SK-N-SH (cell line): ENCODE results near the gene CHRNG. TPM values are rescaled to one million over a fixed set of nuclear protein-coding genes. Genes with fewer than 3 reads are reported as not detected.

ENCODE experiments used
- CTCF ChIA-PET: fragments of 300-600, 350-600 bp; formaldehyde crosslinking; extraction: SDS; loops from one replicate; lab custom pipeline; 2021; lab: Yijun Ruan, JAX
- POLR2A ChIA-PET: fragments of 350-600 bp; sonication (Branson Sonifier 250); formaldehyde crosslinking; extraction: SDS; loops from one replicate; lab custom pipeline; 2020; ENCODE audit warnings: antibody characterized with exemption, inconsistent platforms; lab: Yijun Ruan, JAX
- DNase-seq: peaks from one replicate; pipeline ENCODE4 v3.0.0; 2012
- H2AFZ ChIP-seq: fragments of 200-600 bp; sonication (generic); 2 replicates; pipeline ENCODE4 v1.8.1; 2016; ENCODE audit warnings: antibody characterized with exemption, mild to moderate bottlenecking, low read depth
- H3F3A ChIP-seq: fragments of 200-600 bp; sonication (generic); replicated peaks from 2 replicates; pipeline ENCODE3; 2016; ENCODE audit warnings: antibody characterized with exemption, mild to moderate bottlenecking; ENCODE audit not compliant: insufficient read depth
- H3K27ac ChIP-seq, 2 experiments: fragments of 200-500 bp in 1 of 2; fragments of 200-600 bp in 1 of 2; sonication (Bioruptor generic) in 1 of 2; sonication (generic), shearing (Covaris generic) in 1 of 2; 2 replicates each; pipeline versions ENCODE4 v1.5.1 to v1.6.1; 2014 to 2016; ENCODE audit warnings: low read depth in 2 of 2, inconsistent platforms in 1 of 2, low read length in 1 of 2, mild to moderate bottlenecking in 1 of 2, mixed read lengths in 1 of 2
- H3K27me3 ChIP-seq: fragments of 200-600 bp; sonication (generic), shearing (Covaris generic); 2 replicates; pipeline ENCODE4 v1.6.1; 2016; ENCODE audit warnings: mixed run types; ENCODE audit not compliant: insufficient read depth
- H3K36me3 ChIP-seq, 2 experiments: fragments of 200-500 bp in 1 of 2; fragments of 200-600 bp in 1 of 2; sonication (Bioruptor generic) in 1 of 2; sonication (generic) in 1 of 2; replicated peaks in 1 of 2; 2 replicates each; pipeline versions ENCODE3 to v1.5.1; 2014 to 2016; ENCODE audit warnings: low read length in 1 of 2, mild to moderate bottlenecking in 1 of 2; ENCODE audit not compliant: insufficient read depth in 2 of 2, control insufficient read depth in 1 of 2
- H3K4me1 ChIP-seq, 2 experiments: fragments of 200-500 bp in 1 of 2; fragments of 200-600 bp in 1 of 2; sonication (Bioruptor generic) in 1 of 2; sonication (generic), shearing (Covaris generic) in 1 of 2; 2 replicates each; pipeline versions ENCODE4 v1.5.1 to v1.6.1; 2014 to 2016; ENCODE audit warnings: low read depth in 1 of 2, low read length in 1 of 2, mixed run types in 1 of 2; ENCODE audit not compliant: insufficient read depth in 2 of 2, control insufficient read depth in 1 of 2
- H3K4me2 ChIP-seq: fragments of 200-600 bp; sonication (generic), shearing (Covaris generic); 2 replicates; pipeline ENCODE4 v1.6.1; 2017; ENCODE audit warnings: mixed run types
- H3K4me3 ChIP-seq, 2 experiments: fragments of 200-500 bp in 1 of 2; fragments of 200-600 bp in 1 of 2; sonication (Bioruptor generic) in 1 of 2; sonication (generic), shearing (Covaris generic) in 1 of 2; 2 replicates each; pipeline versions ENCODE4 v1.5.1 to v1.8.1; 2014 to 2016; ENCODE audit warnings: low read depth in 2 of 2, inconsistent platforms in 1 of 2, low read length in 1 of 2, mild to moderate bottlenecking in 1 of 2, mixed read lengths in 1 of 2, moderate library complexity in 1 of 2
- H3K79me2 ChIP-seq: fragments of 200-600 bp; sonication (generic); 2 replicates; pipeline ENCODE4 v1.8.1; 2017; ENCODE audit warnings: mild to moderate bottlenecking; ENCODE audit not compliant: insufficient read depth
- H3K9ac ChIP-seq: fragments of 200-600 bp; sonication (generic); 2 replicates; pipeline ENCODE4 v1.6.1; 2017; ENCODE audit warnings: mixed run types
- H3K9me2 ChIP-seq: fragments of 200-600 bp; sonication (generic); 2 replicates; pipeline ENCODE4 v1.6.1; 2017; ENCODE audit warnings: mixed run types
- H3K9me3 ChIP-seq: fragments of 200-600 bp; sonication (generic); 2 replicates; pipeline ENCODE4 v1.6.1; 2017; ENCODE audit warnings: mixed run types, mild to moderate bottlenecking, moderate library complexity
- H4K20me1 ChIP-seq: fragments of 200-600 bp; sonication (generic); 2 replicates; pipeline ENCODE4 v1.6.1; 2017; ENCODE audit warnings: mild to moderate bottlenecking, mixed run types; ENCODE audit not compliant: insufficient read depth
- ELF1 ChIP-seq: IDR thresholded peaks from 2 replicates; pipeline ENCODE4 v1.4.0; 2012
- EP300 ChIP-seq, 2 experiments: IDR thresholded peaks; 2 replicates each; pipeline versions ENCODE4 v1.4.0 to v1.6.1; 2012; ENCODE audit warnings: borderline replicate concordance in 1 of 2, low read depth in 1 of 2, low read length in 1 of 2
- FOSL2 ChIP-seq: IDR thresholded peaks from 2 replicates; pipeline ENCODE4 v1.4.0; 2012; ENCODE audit warnings: low read depth, mild to moderate bottlenecking, moderate library complexity, borderline replicate concordance
- FOXJ3 ChIP-seq: sonication (generic); formaldehyde crosslinking; IDR thresholded peaks from 2 replicates; pipeline ENCODE4 v1.5.1; 2020; ENCODE audit warnings: mild to moderate bottlenecking, missing genetic modification reagents
- GABPA ChIP-seq: IDR thresholded peaks from 2 replicates; pipeline ENCODE4 v1.4.0; 2012; ENCODE audit warnings: low read depth, mild to moderate bottlenecking
- MEF2A ChIP-seq: IDR thresholded peaks from 2 replicates; pipeline ENCODE4 v1.4.0; 2012; ENCODE audit warnings: low read depth, borderline replicate concordance
- NFIC ChIP-seq: IDR thresholded peaks from 2 replicates; pipeline ENCODE4 v1.4.0; 2012; ENCODE audit warnings: borderline replicate concordance
- NRF1 ChIP-seq: IDR thresholded peaks from 2 replicates; pipeline ENCODE4 v1.6.1; 2012; ENCODE audit warnings: low read depth, mild to moderate bottlenecking, low read length
- POLR2AphosphoS5 ChIP-seq: IDR thresholded peaks from 2 replicates; pipeline ENCODE4 v1.6.1; 2012; ENCODE audit warnings: low read depth, low read length
- RCOR1 ChIP-seq: fragments of 150-350 bp; IDR thresholded peaks from 2 replicates; pipeline ENCODE4 v1.6.1; 2017; ENCODE audit warnings: antibody characterized with exemption, low read length
- RFX5 ChIP-seq: IDR thresholded peaks from 2 replicates; pipeline ENCODE4 v1.6.1; 2012; ENCODE audit warnings: mild to moderate bottlenecking, improper control_type of control experiment, low read length
- SMC3 ChIP-seq: IDR thresholded peaks from 2 replicates; pipeline ENCODE4 v1.6.1; 2012; ENCODE audit warnings: low read depth, low read length, improper control_type of control experiment
- TCF12 ChIP-seq: IDR thresholded peaks from 2 replicates; pipeline ENCODE4 v1.4.0; 2012
- TEAD4 ChIP-seq: IDR thresholded peaks from 2 replicates; pipeline ENCODE4 v1.4.0; 2012; ENCODE audit warnings: mild to moderate bottlenecking, borderline replicate concordance; ENCODE audit not compliant: insufficient read depth
- WGBS: methylation state at CpG from one replicate; pipeline ENCODE4 v1.1.6; 2017; ENCODE audit warnings: low lambda C conversion rate; 5-methylcytosine and 5-hydroxymethylcytosine counted together
- polyA plus RNA-seq, 3 experiments: library from polyadenylated mRNA; depleted of rRNA; stranded (reverse); fragments of >200 nt; gene quantifications; 2 replicates each; pipeline ENCODE4 v1.2.3, GENCODE V29; 2012
- TF ChIP-seq, protein P1 (sequence below): IDR thresholded peaks from 2 replicates; pipeline ENCODE4 v1.4.0; 2012; ENCODE audit warnings: low read depth, borderline replicate concordance
- TF ChIP-seq, protein P2 (sequence below): fragments of 200-600 bp; sonication (generic); IDR thresholded peaks from 2 replicates; pipeline ENCODE4 v1.6.1; 2017; ENCODE audit warnings: antibody characterized with exemption, mild to moderate bottlenecking, moderate library complexity
- TF ChIP-seq, protein P3 (sequence below): IDR thresholded peaks from 2 replicates; pipeline ENCODE4 v1.6.1; 2012; ENCODE audit warnings: mild to moderate bottlenecking, low read depth, low read length, moderate library complexity
- TF ChIP-seq, protein P4 (sequence below): IDR thresholded peaks from 2 replicates; pipeline ENCODE4; 2012
- TF ChIP-seq, protein P5 (sequence below): fragments of 150-350 bp; IDR thresholded peaks from 2 replicates; pipeline ENCODE4 v1.6.1; 2016; ENCODE audit warnings: mild to moderate bottlenecking, low read depth, low read length

The CHRNG gene
- polyA plus RNA-seq, 1 of the 3 experiments (the other 2 are of a cell fraction) = not detected

DNA sequence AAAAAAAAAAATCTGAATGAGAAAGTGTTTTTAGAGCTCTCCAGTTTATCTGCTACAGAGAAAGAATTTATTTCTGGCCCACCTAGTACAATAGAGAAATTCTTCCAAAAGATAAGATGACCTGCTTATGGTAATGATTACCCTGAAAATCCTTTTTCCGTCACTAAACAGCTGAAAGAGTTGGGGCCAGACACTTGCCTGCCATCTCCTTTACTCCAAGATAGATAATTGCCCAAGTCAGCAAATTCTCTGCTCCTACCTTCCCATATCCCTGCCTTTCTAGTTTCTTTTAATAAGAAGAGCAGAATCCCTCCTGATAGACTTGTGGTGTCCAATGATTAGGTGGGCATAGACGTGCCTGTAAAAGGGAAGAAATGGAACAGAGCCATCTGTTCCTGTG lies 39.1 kb downstream of the CHRNG start:
- DNase-seq = no peak
- no peak overlapping the region for H3K27ac ChIP-seq
- WGBS = 95% methylated on average over 2 of the region's 2 CpGs
- H2AFZ ChIP-seq = no peak overlapping the region
- POLR2A ChIA-PET = interaction anchor here (1.6 kb wide), 1 partner anchor 11 kb away, joined by 3 read pairs; no protein-coding TSS in a partner anchor
- 0 out of 4 replicates have a peak, but pooled peaks cover 0 to 4% of the 10 kb centered on the region in 2 experiments for H3K4me1 ChIP-seq
- CTCF ChIA-PET = interaction anchor here (1.2 kb wide), 1 partner anchor 32 kb away, joined by 3 read pairs; no protein-coding TSS in a partner anchor
- TF ChIP-seq SMC3 (no peak), FOSL2 (no peak), NFIC (no peak), NRF1 (no peak), RCOR1 (no peak)
- TF ChIP-seq, protein P1, sequence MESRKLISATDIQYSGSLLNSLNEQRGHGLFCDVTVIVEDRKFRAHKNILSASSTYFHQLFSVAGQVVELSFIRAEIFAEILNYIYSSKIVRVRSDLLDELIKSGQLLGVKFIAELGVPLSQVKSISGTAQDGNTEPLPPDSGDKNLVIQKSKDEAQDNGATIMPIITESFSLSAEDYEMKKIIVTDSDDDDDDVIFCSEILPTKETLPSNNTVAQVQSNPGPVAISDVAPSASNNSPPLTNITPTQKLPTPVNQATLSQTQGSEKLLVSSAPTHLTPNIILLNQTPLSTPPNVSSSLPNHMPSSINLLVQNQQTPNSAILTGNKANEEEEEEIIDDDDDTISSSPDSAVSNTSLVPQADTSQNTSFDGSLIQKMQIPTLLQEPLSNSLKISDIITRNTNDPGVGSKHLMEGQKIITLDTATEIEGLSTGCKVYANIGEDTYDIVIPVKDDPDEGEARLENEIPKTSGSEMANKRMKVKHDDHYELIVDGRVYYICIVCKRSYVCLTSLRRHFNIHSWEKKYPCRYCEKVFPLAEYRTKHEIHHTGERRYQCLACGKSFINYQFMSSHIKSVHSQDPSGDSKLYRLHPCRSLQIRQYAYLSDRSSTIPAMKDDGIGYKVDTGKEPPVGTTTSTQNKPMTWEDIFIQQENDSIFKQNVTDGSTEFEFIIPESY = no peak
- no peaks in the 10 kb centered on the region for H3F3A ChIP-seq
- H3K79me2 ChIP-seq = no peaks in the 10 kb centered on the region
- no peak overlapping the region for H3K9ac ChIP-seq
- H3K4me3 ChIP-seq = no peak overlapping the region
- no peaks in the 10 kb centered on the region for H3K9me2 ChIP-seq
- H3K27me3 ChIP-seq = no peaks in the 10 kb centered on the region
- H4K20me1 ChIP-seq = no peaks in the 10 kb centered on the region
- no peak overlapping the region for H3K4me2 ChIP-seq
- peaks cover 12 to 54% of the 10 kb centered on the region in 2 experiments for H3K36me3 ChIP-seq
- H3K9me3 ChIP-seq = no peaks in the 10 kb centered on the region

DNA sequence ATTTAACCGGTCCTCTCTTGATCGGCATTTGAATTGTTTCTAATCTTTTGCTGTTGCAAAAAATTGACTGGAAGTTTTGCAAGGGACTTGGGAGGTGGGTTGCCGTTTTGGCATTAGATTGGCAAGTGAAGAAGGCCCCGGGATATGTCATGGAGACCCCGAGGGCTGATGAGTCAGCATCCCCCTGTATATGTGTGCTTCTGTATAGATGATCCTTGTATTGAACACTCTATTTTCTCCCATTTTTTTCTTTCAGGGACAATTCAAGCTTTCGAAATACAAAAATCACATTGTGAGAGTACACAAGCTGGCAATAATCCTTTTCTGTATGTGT lies 41.1 kb downstream of the CHRNG start:
- WGBS = 86% methylated on average over 6 of the region's 6 CpGs
- ChIA-PET CTCF (interaction anchor here (0.9 to 2.0 kb wide), 2 partner anchors 9 to 18 kb away, joined by 3 to 6 read pairs; no protein-coding TSS in a partner anchor), POLR2A (no interaction called here)
- Histone ChIP-seq H3K4me3 (no peak overlapping the region), H3K9ac (no peak overlapping the region), H2AFZ (no peak overlapping the region), H3K4me2 (no peak overlapping the region), H3K9me2 (no peaks in the 10 kb centered on the region), H3K79me2 (no peaks in the 10 kb centered on the region), H3K4me1 (0 out of 4 replicates have a peak, but pooled peaks cover 0 to 4% of the 10 kb centered on the region in 2 experiments), H3K27me3 (no peaks in the 10 kb centered on the region), H3K27ac (no peak overlapping the region), H3K36me3 (peaks cover 0 to 40% of the 10 kb centered on the region in 2 experiments), H3F3A (no peaks in the 10 kb centered on the region), H3K9me3 (no peaks in the 10 kb centered on the region), H4K20me1 (no peaks in the 10 kb centered on the region)
- no peak for DNase-seq
- TF ChIP-seq TCF12 (no peak), MEF2A (no peak), FOXJ3 (CRISPR knock-in tag) (no peak), RFX5 (no peak), TEAD4 (no peak), EP300 (IDR thresholded peaks at IDR 0.05; ENCODE audit: borderline replicate concordance in 1 of 2, low read depth in 1 of 2, low read length in 1 of 2) (no peak), RCOR1 (no peak), GABPA (no peak), ELF1 (no peak), POLR2AphosphoS5 (no peak)
- TF ChIP-seq, protein P2, sequence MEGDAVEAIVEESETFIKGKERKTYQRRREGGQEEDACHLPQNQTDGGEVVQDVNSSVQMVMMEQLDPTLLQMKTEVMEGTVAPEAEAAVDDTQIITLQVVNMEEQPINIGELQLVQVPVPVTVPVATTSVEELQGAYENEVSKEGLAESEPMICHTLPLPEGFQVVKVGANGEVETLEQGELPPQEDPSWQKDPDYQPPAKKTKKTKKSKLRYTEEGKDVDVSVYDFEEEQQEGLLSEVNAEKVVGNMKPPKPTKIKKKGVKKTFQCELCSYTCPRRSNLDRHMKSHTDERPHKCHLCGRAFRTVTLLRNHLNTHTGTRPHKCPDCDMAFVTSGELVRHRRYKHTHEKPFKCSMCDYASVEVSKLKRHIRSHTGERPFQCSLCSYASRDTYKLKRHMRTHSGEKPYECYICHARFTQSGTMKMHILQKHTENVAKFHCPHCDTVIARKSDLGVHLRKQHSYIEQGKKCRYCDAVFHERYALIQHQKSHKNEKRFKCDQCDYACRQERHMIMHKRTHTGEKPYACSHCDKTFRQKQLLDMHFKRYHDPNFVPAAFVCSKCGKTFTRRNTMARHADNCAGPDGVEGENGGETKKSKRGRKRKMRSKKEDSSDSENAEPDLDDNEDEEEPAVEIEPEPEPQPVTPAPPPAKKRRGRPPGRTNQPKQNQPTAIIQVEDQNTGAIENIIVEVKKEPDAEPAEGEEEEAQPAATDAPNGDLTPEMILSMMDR = no peak
- TF ChIP-seq, protein P3, sequence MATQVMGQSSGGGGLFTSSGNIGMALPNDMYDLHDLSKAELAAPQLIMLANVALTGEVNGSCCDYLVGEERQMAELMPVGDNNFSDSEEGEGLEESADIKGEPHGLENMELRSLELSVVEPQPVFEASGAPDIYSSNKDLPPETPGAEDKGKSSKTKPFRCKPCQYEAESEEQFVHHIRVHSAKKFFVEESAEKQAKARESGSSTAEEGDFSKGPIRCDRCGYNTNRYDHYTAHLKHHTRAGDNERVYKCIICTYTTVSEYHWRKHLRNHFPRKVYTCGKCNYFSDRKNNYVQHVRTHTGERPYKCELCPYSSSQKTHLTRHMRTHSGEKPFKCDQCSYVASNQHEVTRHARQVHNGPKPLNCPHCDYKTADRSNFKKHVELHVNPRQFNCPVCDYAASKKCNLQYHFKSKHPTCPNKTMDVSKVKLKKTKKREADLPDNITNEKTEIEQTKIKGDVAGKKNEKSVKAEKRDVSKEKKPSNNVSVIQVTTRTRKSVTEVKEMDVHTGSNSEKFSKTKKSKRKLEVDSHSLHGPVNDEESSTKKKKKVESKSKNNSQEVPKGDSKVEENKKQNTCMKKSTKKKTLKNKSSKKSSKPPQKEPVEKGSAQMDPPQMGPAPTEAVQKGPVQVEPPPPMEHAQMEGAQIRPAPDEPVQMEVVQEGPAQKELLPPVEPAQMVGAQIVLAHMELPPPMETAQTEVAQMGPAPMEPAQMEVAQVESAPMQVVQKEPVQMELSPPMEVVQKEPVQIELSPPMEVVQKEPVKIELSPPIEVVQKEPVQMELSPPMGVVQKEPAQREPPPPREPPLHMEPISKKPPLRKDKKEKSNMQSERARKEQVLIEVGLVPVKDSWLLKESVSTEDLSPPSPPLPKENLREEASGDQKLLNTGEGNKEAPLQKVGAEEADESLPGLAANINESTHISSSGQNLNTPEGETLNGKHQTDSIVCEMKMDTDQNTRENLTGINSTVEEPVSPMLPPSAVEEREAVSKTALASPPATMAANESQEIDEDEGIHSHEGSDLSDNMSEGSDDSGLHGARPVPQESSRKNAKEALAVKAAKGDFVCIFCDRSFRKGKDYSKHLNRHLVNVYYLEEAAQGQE = no peak
- TF ChIP-seq, protein P4, sequence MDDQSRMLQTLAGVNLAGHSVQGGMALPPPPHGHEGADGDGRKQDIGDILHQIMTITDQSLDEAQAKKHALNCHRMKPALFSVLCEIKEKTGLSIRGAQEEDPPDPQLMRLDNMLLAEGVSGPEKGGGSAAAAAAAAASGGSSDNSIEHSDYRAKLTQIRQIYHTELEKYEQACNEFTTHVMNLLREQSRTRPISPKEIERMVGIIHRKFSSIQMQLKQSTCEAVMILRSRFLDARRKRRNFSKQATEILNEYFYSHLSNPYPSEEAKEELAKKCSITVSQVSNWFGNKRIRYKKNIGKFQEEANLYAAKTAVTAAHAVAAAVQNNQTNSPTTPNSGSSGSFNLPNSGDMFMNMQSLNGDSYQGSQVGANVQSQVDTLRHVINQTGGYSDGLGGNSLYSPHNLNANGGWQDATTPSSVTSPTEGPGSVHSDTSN = no peak
- TF ChIP-seq, protein P5, sequence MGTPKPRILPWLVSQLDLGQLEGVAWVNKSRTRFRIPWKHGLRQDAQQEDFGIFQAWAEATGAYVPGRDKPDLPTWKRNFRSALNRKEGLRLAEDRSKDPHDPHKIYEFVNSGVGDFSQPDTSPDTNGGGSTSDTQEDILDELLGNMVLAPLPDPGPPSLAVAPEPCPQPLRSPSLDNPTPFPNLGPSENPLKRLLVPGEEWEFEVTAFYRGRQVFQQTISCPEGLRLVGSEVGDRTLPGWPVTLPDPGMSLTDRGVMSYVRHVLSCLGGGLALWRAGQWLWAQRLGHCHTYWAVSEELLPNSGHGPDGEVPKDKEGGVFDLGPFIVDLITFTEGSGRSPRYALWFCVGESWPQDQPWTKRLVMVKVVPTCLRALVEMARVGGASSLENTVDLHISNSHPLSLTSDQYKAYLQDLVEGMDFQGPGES = no peak
